Upper lobe of left lung (tissue), 4 donors: ENCODE results near the gene SEL1L2.

Experiments used
- CTCF ChIP-seq, 6 experiments: fragments of 450-650 bp in 4 of 6; fragments of 200-600 bp in 2 of 6; sonication (generic) in 2 of 6; IDR thresholded peaks; one replicate each; pipeline ENCODE4 v1.5.1; 2016 to 2019; ENCODE audit warnings: antibody characterized with exemption in 6 of 6
- POLR2A ChIP-seq, 4 donors: fragments of 450-650 bp; IDR thresholded peaks; one replicate each; pipeline ENCODE4 v1.5.1; 2016 to 2017; ENCODE audit warnings: antibody characterized with exemption in 4 of 4, mild to moderate bottlenecking in 2 of 4

GRCh38 chr20:13870170-13870748 is 120.2 kb downstream of the SEL1L2 start:
- TF ChIP-seq POLR2A (IDR thresholded peaks at IDR 0.05) = no peak
- TF ChIP-seq CTCF (IDR thresholded peaks at IDR 0.05) = no peak
